IPS-NIHi11 (cell line): ENCODE results near the gene CCNO.
A peak's percentile ranks its signal among the peaks of the same experiment; 100 is the strongest.

Experiments
- DNase-seq: peaks from one replicate; pipeline ENCODE4 v3.0.0; 2012; ENCODE audit warnings: mixed read lengths, low spot score

CCNO gene, protein sequence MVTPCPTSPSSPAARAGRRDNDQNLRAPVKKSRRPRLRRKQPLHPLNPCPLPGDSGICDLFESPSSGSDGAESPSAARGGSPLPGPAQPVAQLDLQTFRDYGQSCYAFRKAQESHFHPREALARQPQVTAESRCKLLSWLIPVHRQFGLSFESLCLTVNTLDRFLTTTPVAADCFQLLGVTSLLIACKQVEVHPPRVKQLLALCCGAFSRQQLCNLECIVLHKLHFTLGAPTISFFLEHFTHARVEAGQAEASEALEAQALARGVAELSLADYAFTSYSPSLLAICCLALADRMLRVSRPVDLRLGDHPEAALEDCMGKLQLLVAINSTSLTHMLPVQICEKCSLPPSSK

GRCh38 chr5:55232985-55233928 lies at the start of gene CCNO:
CCNO (minus strand) TSS chr5:55233608; CDS start chr5:55233523, 85 bp downstream.
- DNase-seq = peak; percentile 89

DNA sequence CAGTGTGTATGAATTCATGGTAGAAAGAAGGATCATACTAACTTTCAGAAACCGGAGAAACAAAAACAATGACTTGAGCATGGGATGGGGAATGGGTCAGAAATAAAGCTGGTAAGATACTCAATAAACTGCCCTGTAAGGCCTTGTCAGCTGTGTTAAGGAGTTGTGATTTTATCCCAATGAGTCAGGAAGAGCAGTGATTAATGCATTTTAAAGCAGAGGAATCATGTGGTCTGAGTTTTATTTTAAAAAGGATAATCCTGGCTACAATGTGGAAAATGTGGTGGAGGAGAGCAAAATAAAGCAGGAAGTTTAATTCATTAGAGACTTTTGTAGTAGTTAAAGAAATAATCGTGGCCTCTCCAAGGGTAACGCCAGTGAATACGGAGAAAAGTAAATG lies 45.4 kb upstream of the CCNO start:
- no peak for DNase-seq

DNA sequence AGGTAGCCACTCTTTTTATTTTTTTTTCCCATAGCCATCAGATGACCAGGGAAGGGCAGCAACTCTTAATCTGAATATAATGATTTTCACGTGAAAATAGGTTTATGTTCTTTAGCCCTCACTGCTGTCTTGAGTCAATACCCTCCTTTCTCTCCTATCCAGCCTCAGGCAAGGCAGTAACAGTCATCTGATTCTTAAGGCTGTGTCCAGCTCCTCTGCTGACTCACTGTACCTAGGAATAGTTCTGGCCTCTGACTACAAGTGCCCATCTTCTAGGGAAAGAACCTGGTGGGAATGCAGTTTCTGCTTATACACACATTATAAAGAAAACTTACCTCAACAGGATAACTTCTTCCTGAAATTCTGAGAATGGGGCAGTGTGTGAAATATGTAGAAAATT lies 43.4 kb upstream of the CCNO start:
- DNase-seq = no peak

GRCh38 chr5:55258339-55258738 lies 24.9 kb upstream of the CCNO start:
- no peak for DNase-seq

GRCh38 chr5:55254802-55255201 lies 21.4 kb upstream of the CCNO start:
- DNase-seq = no peak

DNA sequence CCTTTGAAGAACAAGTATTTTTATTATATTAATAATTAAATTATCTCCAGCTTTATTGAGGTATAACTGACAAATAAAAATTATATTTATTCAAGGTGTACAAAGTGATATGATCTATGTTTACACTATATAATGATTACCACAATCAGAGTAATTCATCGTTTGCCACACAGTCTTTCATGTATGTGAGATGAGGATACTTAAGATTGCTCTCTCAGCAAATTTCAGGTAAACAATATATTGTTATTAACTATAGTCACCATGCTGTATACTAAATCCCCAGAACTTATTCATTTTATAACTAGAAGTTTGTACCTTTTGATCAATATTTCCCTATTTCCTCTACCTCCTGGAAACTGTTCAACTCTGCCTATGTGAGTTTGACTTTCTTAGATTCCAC lies 16.7 kb upstream of the CCNO start:
- no peak for DNase-seq

DNA sequence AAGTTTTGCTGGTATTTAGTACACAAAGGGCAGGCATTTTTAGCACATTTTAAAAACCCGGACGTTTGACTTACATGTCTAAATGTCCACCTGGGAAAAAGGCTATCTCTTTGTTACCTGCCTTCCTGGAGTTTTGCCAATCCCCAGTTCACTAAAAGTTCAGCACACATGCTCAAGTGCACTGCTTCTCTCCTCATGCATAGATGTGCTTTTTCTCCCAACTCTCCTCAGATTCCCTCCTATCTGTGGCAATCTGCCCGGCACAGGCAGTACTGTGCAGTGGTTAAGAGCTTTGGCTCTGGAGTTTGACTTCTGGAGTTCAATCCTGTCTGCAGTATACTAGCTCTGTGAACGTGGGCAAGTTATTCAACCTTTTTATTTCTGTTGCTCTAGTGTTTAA lies 8.3 kb upstream of the CCNO start:
- DNase-seq = no peak

- DNase-seq = no peak
These were observed 3.4 kb upstream of the CCNO start for GRCh38 chr5:55236800-55237199.

DNA sequence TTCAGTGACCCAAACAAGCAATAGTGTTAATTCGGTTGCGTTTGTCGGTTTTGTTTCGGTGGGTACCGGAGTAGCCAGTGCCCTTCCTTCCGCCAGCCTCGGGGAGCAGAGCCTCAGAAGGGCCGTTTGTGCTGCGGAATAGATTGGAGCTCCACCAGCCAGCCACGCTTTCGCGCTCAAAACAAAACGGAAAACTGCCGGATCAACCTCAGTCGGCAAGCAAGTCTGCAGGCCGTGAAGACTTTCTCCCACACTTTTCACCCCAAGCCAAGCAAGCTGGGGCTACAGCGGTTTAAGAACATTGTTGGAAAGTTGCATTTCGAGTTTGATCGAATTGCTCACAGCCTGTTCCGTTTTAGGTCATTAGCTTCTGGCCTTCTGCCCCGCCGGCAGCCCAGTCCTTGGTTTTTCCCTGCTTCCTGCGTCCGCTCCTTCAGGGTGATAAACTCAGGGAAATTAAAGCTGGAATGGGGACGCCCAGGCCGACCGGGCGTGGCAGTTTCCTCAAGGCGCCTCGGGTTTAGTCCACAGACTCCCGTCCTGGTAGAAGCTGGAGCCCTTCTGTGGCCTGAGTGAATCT lies 803 bp upstream of the CCNO start:
- DNase-seq = peak; percentile 33

DNA sequence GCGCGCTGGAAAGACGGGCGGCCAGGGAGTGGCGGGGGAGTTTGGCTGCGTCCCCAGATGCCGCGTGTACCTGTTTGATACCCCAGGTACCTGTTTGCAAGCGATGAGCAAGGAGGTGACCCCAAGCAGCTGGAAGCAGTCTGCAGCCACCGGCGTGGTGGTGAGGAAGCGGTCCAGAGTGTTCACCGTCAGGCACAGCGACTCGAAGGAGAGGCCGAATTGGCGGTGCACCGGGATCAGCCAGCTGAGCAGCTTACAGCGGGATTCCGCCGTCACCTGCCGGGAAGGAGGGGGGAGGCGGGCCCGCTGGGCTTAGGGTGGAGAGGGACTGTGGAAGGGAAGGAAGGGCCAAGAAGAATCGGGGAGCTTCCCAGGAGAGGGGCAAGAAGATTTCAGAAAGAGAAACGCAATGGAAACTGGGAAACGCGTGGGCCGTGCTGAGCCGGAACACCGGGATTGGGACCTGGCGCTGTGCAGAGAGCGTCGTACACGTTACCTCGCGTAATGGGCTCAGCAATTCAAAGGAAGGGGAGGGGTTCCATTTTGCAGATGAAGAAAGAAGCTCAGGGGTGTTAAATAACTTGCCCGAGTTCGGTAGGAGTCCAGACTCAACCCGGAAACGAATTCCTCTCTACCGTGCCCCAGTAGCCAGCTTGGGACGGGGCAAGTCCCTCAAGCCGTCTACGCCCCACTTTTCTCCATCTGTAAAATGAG lies 980 bp downstream of the CCNO start:
- DNase-seq = peak; percentile 53

DNA sequence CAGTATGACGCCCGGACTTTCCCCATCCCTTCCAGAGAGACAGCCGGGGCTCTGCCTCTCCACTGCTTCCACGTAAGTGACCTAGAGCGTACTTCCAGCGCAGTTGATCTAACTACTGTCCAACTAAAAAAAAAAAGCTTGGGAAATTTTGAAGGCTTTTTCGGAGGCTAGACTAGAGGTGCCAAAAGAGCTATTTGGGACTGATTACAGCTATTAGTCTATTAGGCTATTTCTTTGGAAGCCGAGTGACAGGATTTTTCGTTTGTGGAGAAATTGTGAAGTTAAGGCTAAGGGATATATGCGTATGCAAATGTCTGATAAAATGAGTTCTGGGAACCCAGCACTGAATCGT lies 1.5 kb downstream of the CCNO start:
- DNase-seq = no peak

DNA sequence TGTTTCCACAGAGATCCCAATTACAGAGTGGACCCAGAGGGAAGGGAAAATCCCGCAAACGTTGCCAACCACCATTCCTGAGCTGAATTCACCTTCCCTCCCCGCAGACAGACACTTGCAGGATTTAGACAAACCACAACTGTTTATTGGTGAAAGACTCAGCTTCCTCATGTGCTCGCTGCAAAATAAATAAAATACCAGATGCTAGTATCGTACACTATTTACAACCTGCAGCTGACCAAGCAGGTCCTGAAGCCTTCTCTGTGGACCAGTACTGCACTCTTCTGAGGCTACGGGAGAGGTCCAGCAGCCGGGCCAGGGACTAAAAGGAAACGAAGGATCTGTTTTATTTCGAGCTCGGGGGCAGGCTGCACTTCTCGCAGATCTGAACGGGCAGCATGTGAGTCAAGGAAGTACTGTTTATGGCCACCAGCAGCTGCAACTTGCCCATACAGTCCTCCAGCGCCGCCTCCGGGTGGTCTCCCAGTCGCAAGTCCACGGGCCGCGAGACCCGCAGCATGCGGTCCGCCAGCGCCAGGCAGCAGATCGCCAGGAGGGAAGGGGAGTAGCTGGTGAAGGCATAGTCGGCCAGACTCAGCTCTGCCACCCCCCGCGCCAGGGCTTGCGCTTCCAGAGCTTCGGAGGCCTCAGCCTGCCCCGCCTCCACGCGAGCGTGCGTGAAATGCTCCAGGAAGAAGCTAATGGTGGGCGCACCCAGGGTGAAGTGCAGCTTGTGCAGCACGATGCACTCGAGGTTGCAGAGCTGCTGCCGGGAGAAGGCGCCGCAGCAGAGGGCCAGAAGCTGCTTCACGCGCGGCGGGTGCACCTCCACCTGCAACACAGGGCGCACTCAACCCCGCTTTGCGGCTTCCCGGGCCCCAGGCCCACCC lies 2.1 kb downstream of the CCNO start:
- DNase-seq = no peak

DNA sequence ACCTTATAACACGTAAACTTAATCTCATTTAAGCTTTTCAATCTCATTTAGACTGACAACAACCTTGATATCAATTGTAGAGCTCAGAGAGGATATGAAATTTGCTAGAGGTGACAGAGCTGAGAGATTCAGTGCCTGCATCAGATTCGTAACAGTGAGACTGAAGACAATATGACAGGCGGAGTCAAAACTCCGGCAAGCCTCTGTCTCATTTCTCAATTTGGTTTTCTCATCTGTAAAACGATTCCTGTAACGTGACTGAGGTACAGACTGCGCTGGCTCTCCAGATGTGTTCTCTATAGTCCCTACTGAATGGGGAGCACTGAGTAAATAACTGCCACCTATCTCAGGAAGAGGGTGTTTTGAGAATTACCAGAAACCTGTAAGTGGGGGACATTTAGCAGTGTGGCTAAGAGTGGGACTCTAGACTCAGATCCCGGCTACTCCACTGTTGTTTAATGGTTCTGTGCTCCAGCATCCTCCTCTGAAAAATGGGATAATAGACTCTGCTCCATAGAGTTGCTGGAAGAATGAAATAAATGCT lies 3.2 kb downstream of the CCNO start:
- no peak for DNase-seq

- no peak for DNase-seq
These were observed 5.6 kb downstream of the CCNO start for GRCh38 chr5:55227664-55228430.

- peak; percentile 86 for DNase-seq
These were observed 6.3 kb downstream of the CCNO start, which contains the start of gene MCIDAS for GRCh38 chr5:55226934-55227663. MCIDAS (minus strand) TSS chr5:55227315; CDS start chr5:55227138, 177 bp downstream.

- peak; percentile 95 for DNase-seq
These were observed 7.1 kb downstream of the CCNO start for GRCh38 chr5:55226027-55226933.

DNA sequence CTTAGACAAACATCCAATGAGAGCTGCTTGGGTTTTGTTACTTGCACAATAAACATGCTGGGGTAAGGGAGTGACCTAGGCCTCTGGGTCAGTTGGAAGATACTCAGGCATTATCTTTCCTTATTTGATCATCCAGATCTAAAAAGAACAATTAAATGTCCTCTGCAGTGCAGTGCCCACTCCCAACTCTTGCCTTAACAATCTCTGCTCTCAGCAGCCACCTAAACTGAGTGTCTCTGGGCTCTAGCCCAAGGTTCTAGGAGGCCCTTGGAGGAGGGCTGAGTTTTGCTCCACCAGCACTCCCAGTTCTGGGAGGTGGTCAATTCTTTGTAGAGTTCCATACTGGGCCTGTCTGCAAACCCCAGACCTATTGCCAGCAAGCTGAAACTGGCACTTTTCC lies 8.1 kb downstream of the CCNO start:
- no peak for DNase-seq

- no peak for DNase-seq
These were observed 9.6 kb downstream of the CCNO start for GRCh38 chr5:55223812-55224240.
